Osteoblast (primary cell): ENCODE measurements around the gene CRLF1. TPM values are rescaled to one million over a fixed set of nuclear protein-coding genes. Genes with fewer than 3 reads are reported as not detected.

ENCODE experiments used
- DNase-seq: peaks from one replicate; pipeline ENCODE4 v3.0.0; 2011; ENCODE audit warnings: low spot score, mixed read lengths; ENCODE audit not compliant: insufficient read length; ENCODE audit errors: missing footprints
- H2AFZ ChIP-seq: 2 replicates; pipeline ENCODE4 v1.6.0; 2011; ENCODE audit warnings: mild to moderate bottlenecking, low read length
- H3K27ac ChIP-seq: 2 replicates; pipeline ENCODE4 v1.5.1; 2011; ENCODE audit warnings: mild to moderate bottlenecking, low read depth, low read length, moderate library complexity
- H3K27me3 ChIP-seq: 2 replicates; pipeline ENCODE4 v1.6.0; 2012; ENCODE audit warnings: mild to moderate bottlenecking, control low read depth, inconsistent platforms, low read length, moderate library complexity; ENCODE audit not compliant: insufficient read depth
- H3K36me3 ChIP-seq: 2 replicates; pipeline ENCODE4 v1.5.1; 2011; ENCODE audit warnings: mild to moderate bottlenecking, low read length, control low read depth, moderate library complexity; ENCODE audit not compliant: insufficient read depth
- H3K4me1 ChIP-seq: 2 replicates; pipeline ENCODE4 v1.5.1; 2011; ENCODE audit warnings: mild to moderate bottlenecking, low read length, control low read depth, moderate library complexity; ENCODE audit not compliant: insufficient read depth
- H3K4me2 ChIP-seq: 2 replicates; pipeline ENCODE4 v1.6.0; 2011; ENCODE audit warnings: mild to moderate bottlenecking, low read length; ENCODE audit not compliant: insufficient read depth
- H3K4me3 ChIP-seq: fragments of 200-600 bp; sonication (generic); 3 replicates; pipeline ENCODE4 v1.5.1; 2012; ENCODE audit warnings: mild to moderate bottlenecking, low read length, inconsistent platforms; ENCODE audit not compliant: insufficient read depth
- H3K79me2 ChIP-seq: 2 replicates; pipeline ENCODE4 v1.6.0; 2012; ENCODE audit warnings: mild to moderate bottlenecking, low read length, control low read depth, inconsistent platforms; ENCODE audit not compliant: insufficient read depth
- H3K9me3 ChIP-seq: 2 replicates; pipeline ENCODE4 v1.5.1; 2011; ENCODE audit warnings: low read depth, low read length, control low read depth
- H4K20me1 ChIP-seq: 2 replicates; pipeline ENCODE4 v1.6.0; 2012; ENCODE audit warnings: mild to moderate bottlenecking, low read length, control low read depth; ENCODE audit not compliant: insufficient read depth
- CTCF ChIP-seq: IDR thresholded peaks from 2 replicates; pipeline ENCODE4 v1.5.1; 2011; ENCODE audit warnings: mild to moderate bottlenecking, low read depth, low read length, moderate library complexity; ENCODE audit errors: extremely low read depth
- total RNA-seq: library from RNA; depleted of rRNA; stranded (reverse); fragments of >200 nt; gene quantifications from 2 replicates; pipeline ENCODE4 v1.2.3, GENCODE V29; 2012

Gene CRLF1
- total RNA-seq, 1 donor = 6.9 TPM

GRCh38 chr19:18644196-18645034, 37.8 kb upstream of the CRLF1 start:
- Histone ChIP-seq H3K4me3 (peak overlapping the region; percentile 42), H3K4me1 (peaks cover 20% of the 10 kb centered on the region), H2AFZ (peak overlapping the region; percentile 74), H4K20me1 (no peaks in the 10 kb centered on the region), H3K79me2 (peaks cover 70% of the 10 kb centered on the region), H3K27me3 (no peaks in the 10 kb centered on the region), H3K4me2 (peak overlapping the region; percentile 63), H3K36me3 (peaks cover 7% of the 10 kb centered on the region), H3K9me3 (peaks cover 2% of the 10 kb centered on the region), H3K27ac (peak overlapping the region; percentile 37)
- no peak for TF ChIP-seq CTCF
- DNase-seq = peak; percentile 75

GRCh38 chr19:18639706-18640243, 33.2 kb upstream of the CRLF1 start:
- DNase-seq = no peak
- Histone ChIP-seq H3K9me3 (peaks cover 2% of the 10 kb centered on the region), H3K79me2 (peaks cover 55% of the 10 kb centered on the region), H4K20me1 (peaks cover 2% of the 10 kb centered on the region), H3K4me2 (no peak overlapping the region), H3K36me3 (peaks cover 7% of the 10 kb centered on the region), H3K4me1 (peaks cover 13% of the 10 kb centered on the region), H3K4me3 (no peak overlapping the region), H2AFZ (no peak overlapping the region), H3K27ac (no peak overlapping the region), H3K27me3 (no peaks in the 10 kb centered on the region)
- no peak for TF ChIP-seq CTCF

GRCh38 chr19:18637673-18638630, 31.4 kb upstream of the CRLF1 start:
- Histone ChIP-seq H3K9me3 (no peaks in the 10 kb centered on the region), H3K79me2 (peaks cover 42% of the 10 kb centered on the region), H4K20me1 (peaks cover 2% of the 10 kb centered on the region), H3K27ac (peak overlapping the region; percentile 71), H3K4me1 (peaks cover 7% of the 10 kb centered on the region), H3K4me2 (peak overlapping the region; percentile 95), H3K36me3 (no peaks in the 10 kb centered on the region), H3K27me3 (no peaks in the 10 kb centered on the region), H3K4me3 (peak overlapping the region; percentile 94), H2AFZ (no peak overlapping the region)
- peak; percentile 86 for DNase-seq
- no peak for TF ChIP-seq CTCF
